Urothelium cell line (cell line): ENCODE results near the gene HNF1B.
"Not testable (repeated sequence)": the region's sequence is repeated elsewhere in the genome, so short reads cannot be mapped to it uniquely, and the experiment has no call there.

ENCODE experiments used
- DNase-seq: peaks from one replicate; pipeline ENCODE4 v3.0.0; 2011; ENCODE audit warnings: low spot score, mixed read lengths
- FAIRE-seq: peaks from 2 replicates; lab custom pipeline; 2011; peaks lifted over from hg19 to GRCh38; lab: Jason Lieb, UNC

The HNF1B gene, protein sequence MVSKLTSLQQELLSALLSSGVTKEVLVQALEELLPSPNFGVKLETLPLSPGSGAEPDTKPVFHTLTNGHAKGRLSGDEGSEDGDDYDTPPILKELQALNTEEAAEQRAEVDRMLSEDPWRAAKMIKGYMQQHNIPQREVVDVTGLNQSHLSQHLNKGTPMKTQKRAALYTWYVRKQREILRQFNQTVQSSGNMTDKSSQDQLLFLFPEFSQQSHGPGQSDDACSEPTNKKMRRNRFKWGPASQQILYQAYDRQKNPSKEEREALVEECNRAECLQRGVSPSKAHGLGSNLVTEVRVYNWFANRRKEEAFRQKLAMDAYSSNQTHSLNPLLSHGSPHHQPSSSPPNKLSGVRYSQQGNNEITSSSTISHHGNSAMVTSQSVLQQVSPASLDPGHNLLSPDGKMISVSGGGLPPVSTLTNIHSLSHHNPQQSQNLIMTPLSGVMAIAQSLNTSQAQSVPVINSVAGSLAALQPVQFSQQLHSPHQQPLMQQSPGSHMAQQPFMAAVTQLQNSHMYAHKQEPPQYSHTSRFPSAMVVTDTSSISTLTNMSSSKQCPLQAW

GRCh38 chr17:37744961-37745800 lies at the start of gene HNF1B:
TSS of gene HNF1B (minus strand) at chr17:37745059. CDS start at chr17:37744884, 175 bp downstream.
- DNase-seq = no peak
- no peak for FAIRE-seq

DNA sequence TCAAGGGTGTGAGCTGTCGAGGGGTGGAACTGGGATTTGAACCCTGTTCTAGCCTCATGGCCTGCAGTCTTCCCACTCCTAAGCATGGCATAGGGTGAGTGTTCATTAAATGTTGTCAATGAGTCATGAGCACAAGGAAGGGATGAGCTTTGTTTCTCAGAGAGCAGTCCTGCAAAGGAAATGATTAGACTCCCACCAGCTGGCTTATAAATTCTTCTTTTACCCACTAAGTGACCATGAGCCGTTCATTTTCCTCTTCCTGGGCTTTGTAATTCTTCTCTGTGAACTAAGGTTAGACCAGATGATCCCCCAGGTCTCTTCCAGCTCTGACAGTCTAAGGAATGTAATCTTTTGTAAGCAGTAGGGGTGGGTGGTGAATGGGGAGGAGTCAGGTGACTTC lies 47.9 kb upstream of the HNF1B start:
- DNase-seq (no peak), FAIRE-seq (no peak)

DNA sequence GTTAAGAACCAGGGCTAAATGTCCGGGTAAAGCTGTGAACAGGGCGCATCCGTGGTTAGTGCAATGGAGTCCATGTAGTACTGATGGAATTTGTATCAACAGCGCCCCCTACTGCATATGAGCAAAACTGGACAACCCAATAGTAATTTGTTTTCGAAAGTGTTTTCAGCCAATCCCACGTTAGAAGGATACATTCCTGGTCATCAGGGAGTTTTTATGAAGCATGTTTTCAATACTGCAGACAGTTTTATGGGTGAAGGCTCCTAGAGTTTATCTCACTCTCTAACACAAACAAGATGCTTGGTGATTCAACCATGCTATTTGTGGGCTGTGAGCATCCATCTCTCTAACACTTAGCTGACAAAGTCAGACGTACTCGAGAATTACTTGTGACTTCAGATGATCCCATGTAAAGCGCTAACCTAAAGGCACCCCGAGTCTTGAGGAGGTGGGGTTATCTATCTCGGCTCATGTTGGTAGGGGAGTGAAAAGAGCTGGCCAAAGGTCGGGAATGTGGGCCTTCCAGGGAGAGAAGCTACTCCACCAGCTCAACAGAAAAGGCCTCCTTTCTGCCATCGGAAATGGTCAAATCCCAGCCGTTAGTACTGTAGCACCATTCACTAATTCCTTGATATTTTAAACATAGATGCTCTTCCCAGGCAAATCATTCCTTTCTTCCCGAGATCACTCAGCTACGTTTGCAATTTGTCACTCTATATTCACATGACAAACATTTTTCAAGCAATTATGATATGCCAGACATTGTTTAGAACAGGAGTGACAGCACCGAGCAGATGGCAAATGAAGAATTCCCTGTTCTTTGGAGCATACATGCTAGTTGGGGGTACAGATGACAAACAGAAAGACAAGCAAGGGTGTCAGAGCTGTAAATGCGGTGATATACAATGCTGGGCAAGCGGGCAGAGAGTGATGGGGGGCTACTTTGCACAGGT lies 46.9 kb upstream of the HNF1B start:
- FAIRE-seq (no peak), DNase-seq (no peak)

DNA sequence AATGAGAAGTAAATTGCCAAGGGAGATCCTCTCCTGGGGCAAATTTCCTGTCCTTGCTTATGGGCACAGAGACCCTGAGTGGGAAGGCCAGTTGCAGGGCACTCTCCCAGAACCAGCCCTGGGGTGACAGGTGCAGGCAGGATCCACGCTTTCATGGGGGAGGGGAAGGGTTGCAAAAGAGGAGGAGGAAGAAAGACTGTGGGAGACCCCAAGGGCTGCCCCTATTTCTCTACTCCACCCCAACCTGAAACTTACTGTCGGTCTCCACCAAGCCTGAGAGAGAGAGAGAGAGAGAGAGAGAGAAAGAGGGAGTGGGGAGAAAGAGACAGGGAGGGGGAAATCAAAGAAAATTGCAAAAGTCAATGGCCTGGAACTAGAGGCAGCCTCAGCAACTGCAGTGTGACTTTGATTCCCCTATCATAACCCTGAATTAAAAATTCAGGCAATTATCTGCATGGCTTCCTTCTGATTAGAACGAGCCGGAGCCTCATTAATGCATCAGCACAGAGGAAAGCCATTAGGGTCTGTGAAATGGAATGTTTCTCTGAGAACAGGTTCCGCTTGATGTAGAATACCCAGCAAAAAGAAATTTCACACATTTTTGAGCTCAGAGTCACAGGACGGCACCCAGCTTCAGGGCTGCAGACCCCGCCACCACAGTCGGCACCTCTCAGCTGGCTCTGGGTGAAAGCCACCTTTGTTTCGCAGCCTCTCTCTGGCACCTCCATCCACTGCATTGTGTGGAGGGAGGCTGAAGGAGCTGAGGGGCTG lies 45.1 kb upstream of the HNF1B start:
- no peak for DNase-seq
- FAIRE-seq = no peak

GRCh38 chr17:37789021-37789565 lies 44.2 kb upstream of the HNF1B start:
- DNase-seq = no peak
- no peak for FAIRE-seq

DNA sequence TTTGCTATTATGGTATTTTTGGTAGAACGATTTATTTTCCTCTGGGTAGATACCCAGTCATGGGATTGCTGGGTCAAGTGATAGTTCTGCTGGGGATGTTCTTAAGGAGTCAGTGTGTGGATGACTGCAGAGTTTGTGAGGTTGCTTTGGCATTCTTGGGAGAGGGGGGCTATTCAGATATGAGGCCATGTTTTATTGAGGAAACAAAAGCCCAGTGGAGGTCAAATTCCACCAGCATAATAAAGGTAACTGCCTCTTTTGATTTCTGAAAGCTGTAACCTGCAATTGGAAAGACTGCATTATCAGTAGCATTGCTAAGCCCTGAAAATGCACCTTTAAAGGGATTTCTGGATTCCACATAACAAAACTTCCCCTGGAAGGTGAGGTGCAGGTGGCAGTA lies 43.7 kb upstream of the HNF1B start:
- no peak for FAIRE-seq
- no peak for DNase-seq

GRCh38 chr17:37787055-37787757 lies 42.3 kb upstream of the HNF1B start:
- peak; percentile 27 for DNase-seq

GRCh38 chr17:37786481-37786880 lies 41.6 kb upstream of the HNF1B start:
- no peak for DNase-seq

More at GRCh38 chr17:37787055-37787757, 42.3 kb upstream of the HNF1B start:
- no peak for FAIRE-seq

DNA sequence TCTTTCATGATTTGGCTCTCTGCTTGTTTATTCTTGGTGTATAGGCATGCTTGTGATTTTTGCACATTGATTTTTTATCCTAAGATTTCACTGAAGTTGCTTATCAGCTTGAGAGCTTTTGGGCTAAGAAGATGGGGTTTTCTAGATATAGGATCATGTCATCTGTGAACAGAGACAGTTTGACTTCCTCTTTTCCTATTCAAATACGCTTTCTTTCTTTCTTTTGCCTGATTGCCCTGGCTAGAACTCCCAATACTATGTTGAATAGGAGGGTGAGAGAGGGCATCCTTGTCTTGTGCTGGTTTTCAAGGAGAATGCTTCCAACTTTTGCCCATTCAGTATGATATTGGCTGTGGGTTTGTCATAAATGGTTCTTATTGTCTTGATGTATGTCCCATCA lies 37.6 kb upstream of the HNF1B start:
- DNase-seq, FAIRE-seq: not testable (repeated sequence)

More at GRCh38 chr17:37786481-37786880, 41.6 kb upstream of the HNF1B start:
- no peak for FAIRE-seq

DNA sequence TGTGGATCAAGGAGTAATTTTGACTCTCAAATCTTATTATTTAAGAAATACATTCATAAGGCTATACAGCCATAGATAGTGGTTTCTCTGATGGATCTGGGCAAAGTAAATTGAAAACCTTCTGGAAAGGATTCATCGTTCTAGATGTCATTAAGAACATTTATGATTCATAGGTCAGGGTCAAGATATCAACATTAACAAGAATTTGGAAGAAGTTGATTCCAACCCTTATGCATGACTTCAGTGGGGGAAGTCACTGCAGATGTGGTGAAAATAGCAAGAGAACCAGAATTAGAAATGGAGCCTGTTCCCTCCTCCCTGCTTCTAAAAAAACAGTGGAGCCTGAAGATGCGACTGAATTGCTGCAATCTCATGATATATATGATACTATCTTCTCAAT lies 36.6 kb upstream of the HNF1B start:
- DNase-seq = no peak
- no peak for FAIRE-seq

GRCh38 chr17:37779554-37779953 lies 34.7 kb upstream of the HNF1B start:
- DNase-seq = no peak
- no peak for FAIRE-seq

DNA sequence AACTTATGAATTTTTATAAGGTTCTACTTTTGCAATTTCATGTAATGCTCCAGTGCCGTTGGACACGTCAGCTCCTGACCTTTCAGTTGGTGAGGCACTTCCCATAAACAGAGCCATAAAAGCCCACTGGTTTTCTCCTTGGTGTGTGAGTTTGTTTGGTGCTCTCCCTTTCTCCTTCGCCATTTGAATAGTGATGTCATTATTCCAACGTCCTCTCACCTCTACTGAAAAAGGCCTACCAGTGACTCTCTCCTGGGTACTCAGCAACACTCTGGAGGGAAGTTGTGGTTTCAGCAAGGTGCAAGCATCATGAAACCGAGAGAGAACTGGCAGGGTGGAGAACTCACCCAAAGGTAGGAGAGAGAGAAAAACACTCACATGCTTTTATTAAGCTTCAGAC lies 29.6 kb upstream of the HNF1B start:
- DNase-seq (no peak), FAIRE-seq (no peak)

DNA sequence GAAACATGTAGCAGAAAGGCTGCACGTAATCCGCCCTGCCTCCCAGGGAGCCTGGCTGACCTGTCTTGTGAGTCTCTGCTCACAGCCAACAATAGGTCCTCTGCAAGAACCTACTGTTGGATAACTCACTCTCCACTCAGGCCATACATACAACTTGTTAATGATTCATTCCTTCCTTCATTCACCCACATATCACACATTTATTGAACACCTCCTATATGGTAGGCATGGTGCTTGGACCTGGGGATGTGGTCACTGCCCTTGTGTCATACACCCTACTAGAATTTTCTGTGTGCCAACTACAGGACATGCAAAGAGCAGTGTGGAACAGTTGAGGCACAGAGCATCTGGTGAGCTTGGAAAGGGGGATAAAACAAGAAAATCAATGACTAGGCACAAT lies 28.1 kb upstream of the HNF1B start:
- DNase-seq (no peak), FAIRE-seq (no peak)

GRCh38 chr17:37770631-37771518 lies 26.0 kb upstream of the HNF1B start:
- no peak for FAIRE-seq
- DNase-seq = peak; percentile 53

GRCh38 chr17:37769050-37769449 lies 24.2 kb upstream of the HNF1B start:
- no peak for DNase-seq
- FAIRE-seq = no peak

DNA sequence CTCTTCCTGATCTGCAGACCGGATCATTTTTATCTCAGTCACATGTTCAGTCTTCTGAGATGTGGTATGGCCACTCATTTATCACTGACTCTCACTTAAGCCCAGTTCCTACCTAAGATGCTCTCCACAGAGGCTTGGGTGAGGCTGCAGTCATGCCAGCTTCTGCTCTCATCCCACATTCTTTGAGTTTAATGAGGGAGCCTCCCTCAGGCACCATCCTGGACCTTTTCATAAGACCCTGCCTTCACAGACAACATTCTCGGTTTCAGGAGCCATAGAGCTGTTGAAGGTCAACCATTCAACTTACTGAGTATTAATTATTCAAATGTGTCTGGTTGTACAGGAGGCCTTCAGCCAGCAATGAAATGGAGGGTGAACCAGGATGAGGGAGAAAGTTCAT lies 23.6 kb upstream of the HNF1B start:
- FAIRE-seq (no peak), DNase-seq (no peak)

GRCh38 chr17:37766971-37767370 lies 22.1 kb upstream of the HNF1B start:
- FAIRE-seq = no peak

GRCh38 chr17:37764383-37764782 lies 19.5 kb upstream of the HNF1B start:
- DNase-seq (no peak), FAIRE-seq (no peak)

More at GRCh38 chr17:37766971-37767370, 22.1 kb upstream of the HNF1B start:
- DNase-seq = no peak
